ENCODE data around the gene CBFA2T3.

DNA sequence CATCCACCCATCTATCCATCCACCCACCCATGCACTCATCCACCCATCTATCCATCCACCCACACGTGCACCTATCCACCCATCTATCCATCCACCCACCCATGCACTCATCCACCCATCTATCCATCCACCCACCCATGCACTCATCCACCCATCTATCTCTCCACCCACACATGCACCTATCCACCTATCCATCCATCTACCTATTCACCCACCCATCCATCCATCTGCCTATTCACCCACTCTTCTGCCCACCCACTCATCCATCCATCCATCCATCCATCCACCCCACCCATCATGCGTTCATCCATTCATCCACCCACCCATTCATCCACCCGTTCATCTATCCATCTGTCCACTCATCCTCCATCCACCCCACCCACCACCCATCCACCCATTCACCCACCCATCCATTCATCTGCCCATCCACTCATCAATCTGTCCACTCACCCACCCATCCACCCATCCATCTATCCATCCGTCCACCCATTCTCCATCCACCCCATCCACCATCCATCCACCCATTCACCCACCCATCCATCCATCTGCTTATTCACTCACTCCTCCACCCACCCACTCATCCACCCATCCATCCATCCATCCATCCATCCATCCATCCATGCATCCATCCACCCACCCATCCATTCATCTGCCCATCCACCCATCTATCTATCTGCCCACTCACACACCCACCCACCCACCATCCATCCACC lies 35.1 kb upstream of the CBFA2T3 start:
- TF ChIP-seq YY1 (IDR thresholded peaks at IDR 0.05; ENCODE audit: insufficient read depth, insufficient replicate concordance, low read depth, low read length) (no peak), POLR2A (IDR thresholded peaks at IDR 0.05; ENCODE audit: insufficient read depth in 1 of 2, low read depth in 2 of 2, low read length in 2 of 2) (no peak), ZFX (CRISPR knock-in tag; IDR thresholded peaks at IDR 0.05; ENCODE audit: low read depth) (no peak), PRPF4 (IDR thresholded peaks at IDR 0.05; ENCODE audit: low read depth, low read length, poor library complexity, severe bottlenecking) (no peak), PRMT3 (CRISPR knock-in tag; IDR thresholded peaks at IDR 0.05; ENCODE audit: borderline replicate concordance, low read depth) (no peak), ARNT (IDR thresholded peaks at IDR 0.05) (no peak), GFI1 (CRISPR knock-in tag; IDR thresholded peaks at IDR 0.05; ENCODE audit: borderline replicate concordance) (no peak), ZNF674 (CRISPR knock-in tag; IDR thresholded peaks at IDR 0.05; ENCODE audit: low read depth) (no peak), FLYWCH1 (CRISPR knock-in tag; IDR thresholded peaks at IDR 0.05) (no peak)
- TF ChIP-seq, protein P1, sequence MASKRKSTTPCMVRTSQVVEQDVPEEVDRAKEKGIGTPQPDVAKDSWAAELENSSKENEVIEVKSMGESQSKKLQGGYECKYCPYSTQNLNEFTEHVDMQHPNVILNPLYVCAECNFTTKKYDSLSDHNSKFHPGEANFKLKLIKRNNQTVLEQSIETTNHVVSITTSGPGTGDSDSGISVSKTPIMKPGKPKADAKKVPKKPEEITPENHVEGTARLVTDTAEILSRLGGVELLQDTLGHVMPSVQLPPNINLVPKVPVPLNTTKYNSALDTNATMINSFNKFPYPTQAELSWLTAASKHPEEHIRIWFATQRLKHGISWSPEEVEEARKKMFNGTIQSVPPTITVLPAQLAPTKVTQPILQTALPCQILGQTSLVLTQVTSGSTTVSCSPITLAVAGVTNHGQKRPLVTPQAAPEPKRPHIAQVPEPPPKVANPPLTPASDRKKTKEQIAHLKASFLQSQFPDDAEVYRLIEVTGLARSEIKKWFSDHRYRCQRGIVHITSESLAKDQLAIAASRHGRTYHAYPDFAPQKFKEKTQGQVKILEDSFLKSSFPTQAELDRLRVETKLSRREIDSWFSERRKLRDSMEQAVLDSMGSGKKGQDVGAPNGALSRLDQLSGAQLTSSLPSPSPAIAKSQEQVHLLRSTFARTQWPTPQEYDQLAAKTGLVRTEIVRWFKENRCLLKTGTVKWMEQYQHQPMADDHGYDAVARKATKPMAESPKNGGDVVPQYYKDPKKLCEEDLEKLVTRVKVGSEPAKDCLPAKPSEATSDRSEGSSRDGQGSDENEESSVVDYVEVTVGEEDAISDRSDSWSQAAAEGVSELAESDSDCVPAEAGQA (IDR thresholded peaks at IDR 0.05; ENCODE audit: low read depth), result no peak
- TF ChIP-seq, protein P1 (CRISPR knock-in tag; IDR thresholded peaks at IDR 0.05; ENCODE audit: borderline replicate concordance), result no peak
- TF ChIP-seq, protein P2, sequence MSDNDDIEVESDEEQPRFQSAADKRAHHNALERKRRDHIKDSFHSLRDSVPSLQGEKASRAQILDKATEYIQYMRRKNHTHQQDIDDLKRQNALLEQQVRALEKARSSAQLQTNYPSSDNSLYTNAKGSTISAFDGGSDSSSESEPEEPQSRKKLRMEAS (IDR thresholded peaks at IDR 0.05), result no peak

Data from HepG2 (cell line).